A673 (cell line): ENCODE results near the gene SERGEF. TPM values are rescaled to one million over a fixed set of nuclear protein-coding genes. Genes with fewer than 3 reads are reported as not detected.

Source experiments
- BruUV-seq: library from RNA; stranded (reverse); fragments of 400-500 nt; replicated peaks from 2 replicates; lab custom pipeline; 2021; lab: Mats Ljungman, UMichigan
- CTCF ChIA-PET: fragments of 300-600 bp; sonication (Branson Sonifier 250); formaldehyde crosslinking; loops from one replicate; lab custom pipeline; 2022; ENCODE audit warnings: antibody characterized with exemption; lab: Charles Lee
- POLR2A ChIA-PET: fragments of 300-600 bp; sonication (Branson Sonifier 250); formaldehyde crosslinking; loops from one replicate; lab custom pipeline; 2022; ENCODE audit warnings: antibody characterized with exemption; ENCODE audit not compliant: low non-redundant PET; lab: Charles Lee
- DNase-seq: peaks from one replicate; pipeline ENCODE4 v3.0.0-alpha.2; 2015; ENCODE audit warnings: low spot score
- H3K27ac ChIP-seq: fragments of 200-600 bp; sonication (generic); 2 replicates; pipeline ENCODE4 v1.5.1; 2016; ENCODE audit warnings: mixed run types, low read depth, mild to moderate bottlenecking, mixed read lengths, antibody characterized with exemption, low read length; ENCODE audit not compliant: poor library complexity, severe bottlenecking
- H3K27me3 ChIP-seq: fragments of 200-600 bp; sonication (generic); replicated peaks from 2 replicates; pipeline ENCODE4 v1.6.1; 2017; ENCODE audit warnings: mixed run types, low read depth, mild to moderate bottlenecking, mixed read lengths, antibody characterized with exemption, low read length; ENCODE audit not compliant: insufficient read depth, poor library complexity
- H3K36me3 ChIP-seq: fragments of 200-600 bp; sonication (generic); 2 replicates; pipeline ENCODE4 v1.6.1; 2016; ENCODE audit warnings: mixed run types, mild to moderate bottlenecking, mixed read lengths, antibody characterized with exemption, low read length; ENCODE audit not compliant: insufficient read depth, poor library complexity, severe bottlenecking
- H3K4me1 ChIP-seq: fragments of 200-600 bp; sonication (generic); 2 replicates; pipeline ENCODE4 v1.6.1; 2017; ENCODE audit warnings: mixed run types, mild to moderate bottlenecking, mixed read lengths, antibody characterized with exemption, low read length; ENCODE audit not compliant: insufficient read depth, poor library complexity, severe bottlenecking
- H3K4me3 ChIP-seq: fragments of 200-600 bp; sonication (generic); 2 replicates; pipeline ENCODE4 v1.5.1; 2016; ENCODE audit warnings: low read depth, mixed run types, mild to moderate bottlenecking, mixed read lengths, low read length; ENCODE audit not compliant: poor library complexity, severe bottlenecking
- H3K9me3 ChIP-seq: fragments of 200-600 bp; sonication (generic); 2 replicates; pipeline ENCODE4 v1.6.1; 2016; ENCODE audit warnings: mixed run types, low read depth, mild to moderate bottlenecking, mixed read lengths, antibody characterized with exemption, low read length; ENCODE audit not compliant: poor library complexity, severe bottlenecking
- CTCF ChIP-seq: fragments of 300-800, 200-600 bp; sonication (generic); conservative IDR thresholded peaks from 2 replicates; pipeline ENCODE4 v1.5.1; 2017; ENCODE audit warnings: low read depth, mild to moderate bottlenecking, antibody characterized with exemption, low read length, moderate library complexity, mixed read lengths
- EZH2 ChIP-seq: fragments of 200-600 bp; sonication (generic); IDR thresholded peaks from 2 replicates; pipeline ENCODE4 v1.6.1; 2017; ENCODE audit warnings: borderline replicate concordance, low read depth, mild to moderate bottlenecking, mixed read lengths, antibody characterized with exemption, low read length; ENCODE audit not compliant: poor library complexity, severe bottlenecking
- intact Hi-C: fragments of 100-400 bp; cut with micrococcal nuclease; formaldehyde crosslinking; loops from one replicate; pipeline ENCODE4 v1.10.0; 2022; ENCODE audit not compliant: unreplicated experiment
- total RNA-seq: library from RNA; stranded (reverse); gene quantifications from 2 replicates; pipeline ENCODE4 v1.2.3, GENCODE V29; 2021

Gene SERGEF
- total RNA-seq, 1 experiment from 2014 or later, result 15.2 TPM

GRCh38 chr11:18036456-18036855 lies 23.6 kb upstream of the SERGEF start:
- Histone ChIP-seq H3K4me1 (no peaks in the 10 kb centered on the region), H3K27ac (no peak overlapping the region), H3K9me3 (no peaks in the 10 kb centered on the region), H3K27me3 (peaks cover 19% of the 10 kb centered on the region), H3K4me3 (no peak overlapping the region), H3K36me3 (no peaks in the 10 kb centered on the region)
- TF ChIP-seq EZH2 (no peak), CTCF (no peak)
- CTCF ChIA-PET, result no interaction called here
- intact Hi-C loops, result no loop called here
- POLR2A ChIA-PET, result interaction anchor here (0.6 kb wide), 1 partner anchor 54 kb away, joined by 3 read pairs; no protein-coding TSS in a partner anchor
- no TSS peak for BruUV-seq
- DNase-seq, result no peak

GRCh38 chr11:18027475-18027874 lies 14.6 kb upstream of the SERGEF start:
- TF ChIP-seq EZH2 (no peak), CTCF (no peak)
- Histone ChIP-seq H3K9me3 (no peaks in the 10 kb centered on the region), H3K4me1 (no peaks in the 10 kb centered on the region), H3K27me3 (peaks cover 3% of the 10 kb centered on the region), H3K36me3 (no peaks in the 10 kb centered on the region), H3K27ac (no peak overlapping the region), H3K4me3 (no peak overlapping the region)
- no TSS peak for BruUV-seq
- POLR2A ChIA-PET, result no interaction called here
- no peak for DNase-seq
- intact Hi-C loops, result no loop called here
- CTCF ChIA-PET, result no interaction called here

GRCh38 chr11:18022419-18022818 lies 9.6 kb upstream of the SERGEF start:
- DNase-seq, result no peak
- TF ChIP-seq EZH2 (no peak), CTCF (no peak)
- no peaks in the 10 kb centered on the region for H3K36me3 ChIP-seq
- POLR2A ChIA-PET, result no interaction called here
- no TSS peak for BruUV-seq
- no peak overlapping the region for H3K27ac ChIP-seq
- no peak overlapping the region for H3K4me3 ChIP-seq
- H3K27me3 ChIP-seq, result peaks cover 3% of the 10 kb centered on the region
- H3K4me1 ChIP-seq, result no peaks in the 10 kb centered on the region
- CTCF ChIA-PET, result no interaction called here
- intact Hi-C loops, result no loop called here
- no peaks in the 10 kb centered on the region for H3K9me3 ChIP-seq
